GM23338 (cell line): ENCODE data around the gene TSC22D1. TPM values are rescaled to one million over a fixed set of nuclear protein-coding genes. Genes with fewer than 3 reads are reported as not detected.
"Not testable (repeated sequence)": the region's sequence is repeated elsewhere in the genome, so short reads cannot be mapped to it uniquely, and the experiment has no call there.

Experiments
- ATAC-seq: fragments of 200-7000 bp; cut with Tn5 transposase; 3 replicates; pipeline ENCODE4 v1.9.1; 2020
- DNase-seq: peaks from one replicate; pipeline ENCODE4 v3.0.0-alpha.2; 2015; ENCODE audit warnings: low spot score
- H2AFZ ChIP-seq: fragments of 200-600 bp; sonication (generic); 2 replicates; pipeline ENCODE4 v1.8.0; 2016; ENCODE audit warnings: antibody characterized with exemption, mild to moderate bottlenecking, moderate library complexity
- H3F3A ChIP-seq: fragments of 200-600 bp; sonication (generic); replicated peaks from 2 replicates; pipeline ENCODE4 v1.8.0; 2017; ENCODE audit warnings: antibody characterized with exemption, mixed run types, low read depth
- H3K27ac ChIP-seq: fragments of 200-600 bp; sonication (generic); 2 replicates; pipeline ENCODE4 v1.6.1; 2016; ENCODE audit warnings: low read depth
- H3K27me3 ChIP-seq: fragments of 200-600 bp; sonication (generic); 2 replicates; pipeline ENCODE4 v1.8.0; 2016; ENCODE audit warnings: mild to moderate bottlenecking, mixed run types, moderate library complexity; ENCODE audit not compliant: insufficient read depth
- H3K36me3 ChIP-seq: fragments of 200-600 bp; sonication (generic); 2 replicates; pipeline ENCODE4 v1.8.0; 2016; ENCODE audit warnings: mild to moderate bottlenecking; ENCODE audit not compliant: insufficient read depth
- H3K4me1 ChIP-seq: fragments of 200-600 bp; sonication (generic); 2 replicates; pipeline ENCODE4 v1.8.0; 2016; ENCODE audit warnings: mild to moderate bottlenecking, moderate library complexity; ENCODE audit not compliant: insufficient read depth
- H3K4me2 ChIP-seq: fragments of 200-600 bp; sonication (generic); 2 replicates; pipeline ENCODE4 v1.7.1; 2017; ENCODE audit warnings: mixed run types
- H3K4me3 ChIP-seq: fragments of 200-600 bp; sonication (generic); 2 replicates; pipeline ENCODE4 v1.6.1; 2016; ENCODE audit warnings: mixed run types
- H3K79me2 ChIP-seq: fragments of 200-600 bp; sonication (generic); replicated peaks from 2 replicates; pipeline ENCODE4 v1.8.0; 2017; ENCODE audit warnings: mild to moderate bottlenecking; ENCODE audit not compliant: insufficient read depth
- H3K9me2 ChIP-seq: fragments of 200-600 bp; sonication (generic); 2 replicates; pipeline ENCODE4 v1.8.0; 2017; ENCODE audit not compliant: insufficient read depth
- H4K20me1 ChIP-seq: fragments of 200-600 bp; sonication (generic); replicated peaks from 2 replicates; pipeline ENCODE4 v1.8.0; 2017; ENCODE audit warnings: mild to moderate bottlenecking; ENCODE audit not compliant: insufficient read depth
- H3K27ac Mint-ChIP-seq: 2 replicates; pipeline ENCODE4 v1.8.0; 2020; ENCODE audit warnings: inconsistent platforms, mild to moderate bottlenecking, moderate library complexity, mixed read lengths
- H3K27me3 Mint-ChIP-seq: 3 replicates; pipeline ENCODE4 v1.8.0; 2022; ENCODE audit warnings: low read depth, mild to moderate bottlenecking, moderate library complexity, mixed read lengths, inconsistent platforms; ENCODE audit not compliant: insufficient read depth, poor library complexity
- H3K36me3 Mint-ChIP-seq: 3 replicates; pipeline ENCODE4 v1.8.0; 2021; ENCODE audit warnings: low read depth, mild to moderate bottlenecking, inconsistent platforms, moderate library complexity, mixed read lengths
- H3K4me1 Mint-ChIP-seq: 3 replicates; pipeline ENCODE4 v1.8.0; 2020; ENCODE audit warnings: mild to moderate bottlenecking, inconsistent platforms, mixed read lengths
- H3K4me3 Mint-ChIP-seq: 3 replicates; pipeline ENCODE4 v1.8.0; 2021; ENCODE audit warnings: moderate library complexity, mild to moderate bottlenecking, inconsistent platforms, mixed read lengths
- H3K9me3 Mint-ChIP-seq: 3 replicates; pipeline ENCODE4 v1.8.0; 2020; ENCODE audit warnings: moderate library complexity, mild to moderate bottlenecking, inconsistent platforms, mixed read lengths
- CREB1 ChIP-seq: fragments of 250-450 bp; sonication (Bioruptor Pico); IDR thresholded peaks from 2 replicates; pipeline ENCODE4 v1.5.0; 2020; ENCODE audit warnings: low read depth, mild to moderate bottlenecking, moderate library complexity
- CTCF ChIP-seq, 2 experiments: fragments of 200-600 bp in 1 of 2; sonication (generic) in 1 of 2; conservative IDR thresholded peaks; 2 replicates each; pipeline versions ENCODE4 v1.5.1 to v1.6.1; 2016 to 2017; ENCODE audit warnings: antibody characterized with exemption in 2 of 2, low read depth in 2 of 2, mild to moderate bottlenecking in 2 of 2, moderate library complexity in 1 of 2
- EZH2 ChIP-seq: fragments of 200-600 bp; sonication (generic); IDR thresholded peaks from one replicate; pipeline ENCODE4 v1.8.0; 2017; ENCODE audit warnings: antibody characterized with exemption, mild to moderate bottlenecking, low read depth; ENCODE audit not compliant: unreplicated experiment
- EZH2phosphoT487 ChIP-seq: fragments of 200-600 bp; sonication (generic); IDR thresholded peaks from one replicate; pipeline ENCODE4 v1.8.1; 2018; ENCODE audit warnings: antibody characterized with exemption; ENCODE audit not compliant: unreplicated experiment
- JUNB ChIP-seq: IDR thresholded peaks from one replicate; pipeline ENCODE4 v1.6.1; 2016; ENCODE audit warnings: antibody characterized with exemption; ENCODE audit not compliant: unreplicated experiment
- POLR2AphosphoS5 ChIP-seq: IDR thresholded peaks from 2 replicates; pipeline ENCODE4 v1.6.1; 2016; ENCODE audit warnings: antibody characterized with exemption, low read depth
- REST ChIP-seq: IDR thresholded peaks from one replicate; pipeline ENCODE4 v1.6.1; 2018; ENCODE audit warnings: antibody characterized with exemption; ENCODE audit not compliant: unreplicated experiment
- STAT1 ChIP-seq: IDR thresholded peaks from one replicate; pipeline ENCODE4 v1.6.1; 2016; ENCODE audit warnings: antibody characterized with exemption; ENCODE audit not compliant: unreplicated experiment
- ZNF114 ChIP-seq: fragments of 250-450 bp; sonication (Bioruptor Pico); IDR thresholded peaks from 2 replicates; pipeline ENCODE4 v1.5.0; 2020; ENCODE audit warnings: mild to moderate bottlenecking, moderate library complexity
- ZNF331 ChIP-seq: fragments of 250-450 bp; sonication (Bioruptor Pico); IDR thresholded peaks from 2 replicates; pipeline ENCODE4 v1.5.0; 2020; ENCODE audit warnings: low read depth, mild to moderate bottlenecking, moderate library complexity
- polyA plus RNA-seq: library from polyadenylated mRNA; unstranded; fragments of >200 nt; fragmentation: Nextera tagmentation; extraction: Ambion mirVana; gene quantifications from 2 replicates; pipeline ENCODE4 v1.2.1, GENCODE V29; 2016
- total RNA-seq: library from RNA; depleted of rRNA; stranded (reverse); fragments of >200 nt; shearing (Covaris generic); gene quantifications from 2 replicates; pipeline ENCODE4 v1.2.3, GENCODE V29; 2014

Gene TSC22D1
- total and polyA plus RNA-seq, 2 experiments from 2014 or later, result 58.5 to 114 TPM

- no peak overlapping the region for H3K4me3 Mint-ChIP-seq
- Histone ChIP-seq H3K27me3 (no peaks in the 10 kb centered on the region), H3K4me3 (no peak overlapping the region), H3K9me2 (no peaks in the 10 kb centered on the region), H3K4me2 (no peak overlapping the region), H2AFZ (no peak overlapping the region), H3K4me1 (peaks cover 40% of the 10 kb centered on the region), H3K36me3 (no peaks in the 10 kb centered on the region), H4K20me1 (peaks cover 13% of the 10 kb centered on the region; the same call in 1 of the 2 replicates), H3K27ac (no peak overlapping the region; the same call in 1 of the 2 replicates), H3K79me2 (peaks cover 100% of the 10 kb centered on the region), H3F3A (no peaks in the 10 kb centered on the region)
- ATAC-seq (no peak), DNase-seq (no peak)
- no peaks in the 10 kb centered on the region for H3K27me3 Mint-ChIP-seq
- peaks cover 59% of the 10 kb centered on the region for H3K4me1 Mint-ChIP-seq
- peaks cover 11% of the 10 kb centered on the region; the same call in 2 of the 3 replicates for H3K36me3 Mint-ChIP-seq
- peak overlapping the region; percentile 4; the same call in 1 of the 2 replicates for H3K27ac Mint-ChIP-seq
- TF ChIP-seq ZNF331 (CRISPR knock-in tag), result no peak
- no peak for TF ChIP-seq CTCF (conservative IDR thresholded peaks at IDR 0.05; ENCODE audit: low read depth in 2 of 2)
- TF ChIP-seq STAT1, result no peak
- no peak for TF ChIP-seq EZH2phosphoT487
- TF ChIP-seq JUNB, result no peak
- no peak for TF ChIP-seq REST
- TF ChIP-seq ZNF114 (CRISPR knock-in tag), result no peak
- no peak for TF ChIP-seq EZH2
- no peak for TF ChIP-seq POLR2AphosphoS5
- TF ChIP-seq CREB1 (CRISPR knock-in tag), result no peak
- H3K9me3 Mint-ChIP-seq, result no peaks in the 10 kb centered on the region
Observed at GRCh38 chr13:44564936-44565335, 11.2 kb downstream of the TSC22D1 start.

- not testable (repeated sequence) for H2AFZ ChIP-seq, H4K20me1 ChIP-seq, DNase-seq, H3K9me2 ChIP-seq, H3K4me3 ChIP-seq, H3K27ac ChIP-seq, ATAC-seq, H3K36me3 Mint-ChIP-seq, H3K27ac Mint-ChIP-seq, H3K27me3 ChIP-seq, H3K4me3 Mint-ChIP-seq, H3K4me2 ChIP-seq, H3K27me3 Mint-ChIP-seq, H3K9me3 Mint-ChIP-seq, H3F3A ChIP-seq, H3K36me3 ChIP-seq
- peaks cover 41% of the 10 kb centered on the region for H3K4me1 Mint-ChIP-seq
- H3K79me2 ChIP-seq, result peaks cover 100% of the 10 kb centered on the region
- H3K4me1 ChIP-seq, result peaks cover 36% of the 10 kb centered on the region
Observed at GRCh38 chr13:44562853-44563252, 13.3 kb downstream of the TSC22D1 start.
